NCI-H1436 (cell line): ENCODE results near the gene GRPEL2.
"Not testable (repeated sequence)": the region's sequence is repeated elsewhere in the genome, so short reads cannot be mapped to it uniquely, and the experiment has no call there.

Experiments
- DNase-seq: peaks from one replicate; lab custom pipeline; 2025; lab: John Stamatoyannopoulos, UW

The GRPEL2 gene

DNA sequence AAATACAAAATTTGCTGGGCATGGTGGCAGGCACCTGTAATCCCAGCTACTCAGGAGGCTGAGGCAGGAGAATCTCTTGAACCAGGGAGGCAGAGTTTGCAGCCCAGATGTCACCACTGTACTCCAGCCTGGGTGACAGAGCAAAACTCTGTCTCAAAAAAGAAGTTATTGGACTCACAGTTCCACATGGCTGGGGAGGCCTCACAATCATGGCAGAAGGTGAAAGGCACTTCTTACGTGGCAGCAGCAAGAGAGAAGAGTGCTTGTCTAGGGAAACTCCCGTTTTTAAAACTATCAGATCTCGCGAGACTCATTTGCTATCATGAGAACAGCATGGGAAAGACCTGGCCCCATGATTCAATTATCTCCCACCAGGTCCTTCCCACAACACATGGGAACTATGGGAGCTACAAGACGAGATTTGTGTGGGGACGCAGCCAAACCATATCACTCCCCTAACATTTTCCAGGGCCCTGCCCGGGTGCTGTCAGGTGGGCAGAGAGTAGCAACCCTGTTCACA, 53.5 kb downstream of the GRPEL2 start:
- not testable (repeated sequence) for DNase-seq

- no peak for DNase-seq
Observed at GRCh38 chr5:149399775-149400174, 54.5 kb downstream of the GRPEL2 start.

DNA sequence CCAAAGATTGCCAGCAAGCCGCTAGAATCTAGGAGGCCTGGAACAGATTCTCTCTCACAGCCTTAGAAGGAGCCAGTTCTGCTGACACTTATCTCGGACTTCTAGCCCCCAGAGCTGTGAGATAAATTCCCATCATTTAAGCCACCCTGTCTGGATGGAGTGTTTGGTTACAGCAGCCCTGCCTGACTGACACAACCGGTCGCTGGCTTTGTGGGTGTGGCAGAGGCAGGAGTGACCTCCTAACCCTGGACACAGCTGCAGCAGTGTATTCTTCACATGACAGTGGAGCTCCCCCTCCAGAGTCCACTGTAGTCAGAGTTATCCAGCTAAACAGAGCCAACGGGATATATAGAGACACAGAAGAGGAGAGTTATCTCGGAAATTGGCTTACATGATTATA, 55.0 kb downstream of the GRPEL2 start:
- no peak for DNase-seq

- no peak for DNase-seq
Observed at GRCh38 chr5:149401051-149401450, 55.8 kb downstream of the GRPEL2 start.

DNA sequence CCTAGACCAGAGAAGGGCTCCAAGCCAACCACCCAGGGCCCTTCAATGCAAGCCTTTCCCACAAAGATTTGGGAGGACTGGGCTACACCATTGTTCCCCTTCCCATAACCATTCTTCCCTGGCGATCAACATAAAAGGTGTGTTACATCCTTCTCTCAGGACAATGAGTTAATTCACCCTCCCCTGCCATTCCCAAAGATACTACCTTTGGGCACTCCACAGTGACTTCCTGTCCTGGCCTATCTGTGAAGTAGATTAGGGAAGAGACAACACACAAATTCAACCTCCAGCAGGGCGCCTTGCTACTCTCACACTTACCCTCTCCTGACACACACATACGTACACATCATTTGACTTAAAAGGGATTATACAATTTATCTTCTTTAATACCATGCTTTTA, 57.0 kb downstream of the GRPEL2 start:
- DNase-seq: no peak
